Activated CD4-positive, alpha-beta T cell treated with anti-CD3 and anti-CD28 coated beads, Interleukin-2, amount 10 ng/mL, durations not matched to agents 7 days and 5 days (primary cell): ENCODE data around the gene TNFAIP8. TPM values are rescaled to one million over a fixed set of nuclear protein-coding genes. Genes with fewer than 3 reads are reported as not detected.

ENCODE experiments used
- CTCF ChIA-PET: fragments of 350-600 bp; sonication (Branson Sonifier 250); formaldehyde crosslinking; loops from one replicate; lab custom pipeline; 2021; ENCODE audit warnings: antibody characterized with exemption; lab: Charles Lee
- POLR2A ChIA-PET: fragments of 350-600 bp; sonication (Branson Sonifier 250); formaldehyde crosslinking; loops from one replicate; lab custom pipeline; 2021; ENCODE audit warnings: antibody characterized with exemption; lab: Charles Lee
- DNase-seq: peaks from one replicate; pipeline ENCODE4 v3.0.0-alpha.2; 2020
- H3K27ac Mint-ChIP-seq: one replicate; pipeline ENCODE4 v1.8.0; 2021; ENCODE audit warnings: mild to moderate bottlenecking, moderate library complexity, mixed read lengths
- H3K27me3 Mint-ChIP-seq: one replicate; pipeline ENCODE4 v1.8.0; 2021; ENCODE audit warnings: mixed read lengths
- H3K36me3 Mint-ChIP-seq: one replicate; pipeline ENCODE4 v1.8.0; 2021; ENCODE audit warnings: low read depth, mixed read lengths
- H3K4me1 Mint-ChIP-seq: one replicate; pipeline ENCODE4 v1.8.0; 2021; ENCODE audit warnings: mixed read lengths
- H3K4me3 Mint-ChIP-seq: one replicate; pipeline ENCODE4 v1.8.0; 2021; ENCODE audit warnings: mild to moderate bottlenecking, moderate library complexity, mixed read lengths
- H3K9me3 Mint-ChIP-seq: one replicate; pipeline ENCODE4 v1.8.0; 2021; ENCODE audit warnings: mixed read lengths
- total RNA-seq, 2 experiments: library from RNA; stranded (reverse); gene quantifications; one replicate each; pipeline ENCODE4 v1.2.3, GENCODE V29; 2021

Gene TNFAIP8
- total RNA-seq, result 100 to 1,000 TPM; 167 to 184 TPM

GRCh38 chr5:119355685-119356611 lies at the start of gene TNFAIP8:
Gene TNFAIP8 (plus strand): TSS chr5:119356019. CDS start chr5:119356091, 72 bp downstream.
- Mint-ChIP-seq H3K27ac (peak within 1 kb of the TSS; percentile 87), H3K4me1 (peaks cover 93% of the 10 kb centered on the region), H3K27me3 (no peaks in the 10 kb centered on the region), H3K4me3 (peak within 1 kb of the TSS; percentile 86), H3K36me3 (peaks cover 55% of the 10 kb centered on the region), H3K9me3 (no peaks in the 10 kb centered on the region)
- DNase-seq, result peak; percentile 54
- ChIA-PET POLR2A (interaction anchor here (0.6 to 1.4 kb wide), 3 partner anchors 16 to 50 kb away, joined by 3 to 4 read pairs (median 3); no protein-coding TSS in a partner anchor), CTCF (interaction anchor here (0.8 to 3.8 kb wide), 12 partner anchors 9 to 282 kb away, joined by 3 to 19 read pairs (median 6); no protein-coding TSS in a partner anchor)

- no peak overlapping the region for H3K4me3 Mint-ChIP-seq
- CTCF ChIA-PET, result no interaction called here
- H3K27me3 Mint-ChIP-seq, result no peaks in the 10 kb centered on the region
- POLR2A ChIA-PET, result no interaction called here
- no peak overlapping the region for H3K27ac Mint-ChIP-seq
- H3K4me1 Mint-ChIP-seq, result peaks cover 94% of the 10 kb centered on the region
- no peak for DNase-seq
- peaks cover 6% of the 10 kb centered on the region for H3K9me3 Mint-ChIP-seq
- H3K36me3 Mint-ChIP-seq, result peaks cover 76% of the 10 kb centered on the region
Measured at GRCh38 chr5:119307170-119307569, 48.6 kb upstream of the TNFAIP8 start.

- Mint-ChIP-seq H3K4me3 (peak overlapping the region; percentile 70), H3K27me3 (no peaks in the 10 kb centered on the region), H3K36me3 (peaks cover 68% of the 10 kb centered on the region), H3K4me1 (peaks cover 93% of the 10 kb centered on the region), H3K9me3 (peaks cover 2% of the 10 kb centered on the region), H3K27ac (peak overlapping the region; percentile 95)
- DNase-seq, result no peak
- POLR2A ChIA-PET, result interaction anchor here (0.6 kb wide), 1 partner anchor 31 kb away, joined by 6 read pairs; no protein-coding TSS in a partner anchor
- CTCF ChIA-PET, result interaction anchor here (1.2 to 1.4 kb wide), 3 partner anchors 9 to 28 kb away, joined by 3 to 4 read pairs (median 4); no protein-coding TSS in a partner anchor
Measured at GRCh38 chr5:119309326-119309725, 46.5 kb upstream of the TNFAIP8 start.

- Mint-ChIP-seq H3K36me3 (peaks cover 65% of the 10 kb centered on the region), H3K27me3 (no peaks in the 10 kb centered on the region), H3K27ac (peak overlapping the region; percentile 54), H3K9me3 (peaks cover 2% of the 10 kb centered on the region), H3K4me3 (no peak overlapping the region), H3K4me1 (peaks cover 93% of the 10 kb centered on the region)
- ChIA-PET CTCF (interaction anchor here (0.6 to 1.7 kb wide), 3 partner anchors 9 to 48 kb away, joined by 3 to 6 read pairs (median 3); no protein-coding TSS in a partner anchor), POLR2A (no interaction called here)
- DNase-seq, result no peak
Measured at GRCh38 chr5:119311688-119312087, 44.1 kb upstream of the TNFAIP8 start.

- peaks cover 2% of the 10 kb centered on the region for H3K9me3 Mint-ChIP-seq
- H3K27ac Mint-ChIP-seq, result peak overlapping the region; percentile 85
- no peaks in the 10 kb centered on the region for H3K27me3 Mint-ChIP-seq
- ChIA-PET CTCF (interaction anchor here (0.6 to 2.1 kb wide), 7 partner anchors 8 to 47 kb away, joined by 3 to 6 read pairs (median 5); no protein-coding TSS in a partner anchor), POLR2A (no interaction called here)
- no peak overlapping the region for H3K4me3 Mint-ChIP-seq
- H3K4me1 Mint-ChIP-seq, result peaks cover 90% of the 10 kb centered on the region
- no peak for DNase-seq
- H3K36me3 Mint-ChIP-seq, result peaks cover 67% of the 10 kb centered on the region
Measured at GRCh38 chr5:119312403-119312802, 43.4 kb upstream of the TNFAIP8 start.

GRCh38 chr5:119313197-119313596 lies 42.6 kb upstream of the TNFAIP8 start:
- H3K27me3 Mint-ChIP-seq, result no peaks in the 10 kb centered on the region
- ChIA-PET CTCF (interaction anchor here (0.9 to 4.9 kb wide), 9 partner anchors 8 to 46 kb away, joined by 3 to 26 read pairs (median 4); no protein-coding TSS in a partner anchor), POLR2A (interaction anchor here (0.6 kb wide), 1 partner anchor 26 kb away, joined by 3 read pairs; no protein-coding TSS in a partner anchor)
- peak overlapping the region; percentile 85 for H3K27ac Mint-ChIP-seq
- peak overlapping the region; percentile 13 for H3K4me3 Mint-ChIP-seq
- peaks cover 91% of the 10 kb centered on the region for H3K4me1 Mint-ChIP-seq
- H3K36me3 Mint-ChIP-seq, result peaks cover 68% of the 10 kb centered on the region
- DNase-seq, result no peak
- peaks cover 2% of the 10 kb centered on the region for H3K9me3 Mint-ChIP-seq

GRCh38 chr5:119313658-119314605 lies 41.9 kb upstream of the TNFAIP8 start:
- peaks cover 69% of the 10 kb centered on the region for H3K36me3 Mint-ChIP-seq
- peaks cover 91% of the 10 kb centered on the region for H3K4me1 Mint-ChIP-seq
- peak overlapping the region; percentile 48 for H3K4me3 Mint-ChIP-seq
- no peak for DNase-seq
- POLR2A ChIA-PET, result interaction anchor here (0.6 kb wide), 1 partner anchor 25 kb away, joined by 3 read pairs; no protein-coding TSS in a partner anchor
- CTCF ChIA-PET, result interaction anchor here (0.9 to 4.9 kb wide), 9 partner anchors 7 to 97 kb away, joined by 3 to 26 read pairs (median 4); no protein-coding TSS in a partner anchor
- peaks cover 2% of the 10 kb centered on the region for H3K9me3 Mint-ChIP-seq
- no peaks in the 10 kb centered on the region for H3K27me3 Mint-ChIP-seq
- peak overlapping the region; percentile 85 for H3K27ac Mint-ChIP-seq

- CTCF ChIA-PET, result interaction anchor here (0.6 to 4.9 kb wide), 25 partner anchors 8 to 327 kb away, joined by 3 to 26 read pairs (median 4); partner anchors contain the start of gene DTWD2
- no peaks in the 10 kb centered on the region for H3K27me3 Mint-ChIP-seq
- H3K4me3 Mint-ChIP-seq, result peak overlapping the region; percentile 28
Measured at GRCh38 chr5:119315516-119315949, 40.3 kb upstream of the TNFAIP8 start.

GRCh38 chr5:119316086-119316485 lies 39.7 kb upstream of the TNFAIP8 start:
- ChIA-PET POLR2A (interaction anchor here (0.6 to 0.8 kb wide), 2 partner anchors 42 to 48 kb away, joined by 3 to 4 read pairs; no protein-coding TSS in a partner anchor), CTCF (interaction anchor here (0.6 to 4.9 kb wide), 23 partner anchors 8 to 328 kb away, joined by 3 to 26 read pairs (median 5); partner anchors contain the start of gene DTWD2)
- peaks cover 91% of the 10 kb centered on the region for H3K4me1 Mint-ChIP-seq
- H3K36me3 Mint-ChIP-seq, result peaks cover 63% of the 10 kb centered on the region
- no peaks in the 10 kb centered on the region for H3K9me3 Mint-ChIP-seq
- H3K27me3 Mint-ChIP-seq, result no peaks in the 10 kb centered on the region
- peak overlapping the region; percentile 85 for H3K27ac Mint-ChIP-seq
- peak overlapping the region; percentile 28 for H3K4me3 Mint-ChIP-seq
- no peak for DNase-seq

More at GRCh38 chr5:119315516-119315949, 40.3 kb upstream of the TNFAIP8 start:
- POLR2A ChIA-PET, result interaction anchor here (0.6 to 0.8 kb wide), 2 partner anchors 42 to 47 kb away, joined by 3 to 4 read pairs; no protein-coding TSS in a partner anchor
- peaks cover 91% of the 10 kb centered on the region for H3K4me1 Mint-ChIP-seq
- peak; percentile 65 for DNase-seq
- H3K36me3 Mint-ChIP-seq, result peaks cover 67% of the 10 kb centered on the region
- H3K9me3 Mint-ChIP-seq, result no peaks in the 10 kb centered on the region
- peak overlapping the region; percentile 85 for H3K27ac Mint-ChIP-seq

GRCh38 chr5:119316906-119317305 lies 38.9 kb upstream of the TNFAIP8 start:
- peaks cover 94% of the 10 kb centered on the region for H3K4me1 Mint-ChIP-seq
- ChIA-PET POLR2A (no interaction called here), CTCF (interaction anchor here (1.4 to 4.9 kb wide), 4 partner anchors 12 to 94 kb away, joined by 4 to 26 read pairs (median 14); no protein-coding TSS in a partner anchor)
- no peak for DNase-seq
- H3K9me3 Mint-ChIP-seq, result no peaks in the 10 kb centered on the region
- H3K27ac Mint-ChIP-seq, result peak overlapping the region; percentile 85
- no peak overlapping the region for H3K4me3 Mint-ChIP-seq
- peaks cover 62% of the 10 kb centered on the region for H3K36me3 Mint-ChIP-seq
- no peaks in the 10 kb centered on the region for H3K27me3 Mint-ChIP-seq

- CTCF ChIA-PET, result interaction anchor here (0.6 kb wide), 4 partner anchors 17 to 257 kb away, joined by 3 to 5 read pairs (median 4); no protein-coding TSS in a partner anchor
- POLR2A ChIA-PET, result interaction anchor here (0.6 kb wide), 1 partner anchor 37 kb away, joined by 3 read pairs; the partner anchor contains the start of gene TNFAIP8
Measured at GRCh38 chr5:119318256-119318894, 37.4 kb upstream of the TNFAIP8 start.

More at GRCh38 chr5:119318256-119318894, 37.4 kb upstream of the TNFAIP8 start:
- Mint-ChIP-seq H3K4me1 (peaks cover 95% of the 10 kb centered on the region), H3K4me3 (peak overlapping the region; percentile 33), H3K27ac (peak overlapping the region; percentile 84), H3K9me3 (no peaks in the 10 kb centered on the region), H3K27me3 (no peaks in the 10 kb centered on the region), H3K36me3 (peaks cover 57% of the 10 kb centered on the region)
- no peak for DNase-seq
